ENCODE measurements around the gene MRPL34.

MRPL34 gene

GRCh38 chr19:17347361-17347760 lies 41.7 kb downstream of the MRPL34 start:
- H3K4me3 ChIP-seq (ENCODE audit: low read depth, low read length), result no peak overlapping the region
- DNase-seq (ENCODE audit: low read depth), result no peak
- TF ChIP-seq CTCF (IDR thresholded peaks at IDR 0.05; ENCODE audit: low read depth, low read length, missing control alignments), result no peak

GRCh38 chr19:17347877-17348276 lies 42.2 kb downstream of the MRPL34 start:
- no peak for DNase-seq (ENCODE audit: low read depth)
- H3K4me3 ChIP-seq (ENCODE audit: low read depth, low read length), result no peak overlapping the region
- no peak for TF ChIP-seq CTCF (IDR thresholded peaks at IDR 0.05; ENCODE audit: low read depth, low read length, missing control alignments)

- no peak overlapping the region for H3K4me3 ChIP-seq (ENCODE audit: low read depth, low read length)
- TF ChIP-seq CTCF (IDR thresholded peaks at IDR 0.05; ENCODE audit: low read depth, low read length, missing control alignments), result no peak
- DNase-seq (ENCODE audit: low read depth), result no peak
Observed at GRCh38 chr19:17348700-17349099, 43.0 kb downstream of the MRPL34 start.

- no peak overlapping the region for H3K4me3 ChIP-seq (ENCODE audit: low read depth, low read length)
- no peak for DNase-seq (ENCODE audit: low read depth)
- no peak for TF ChIP-seq CTCF (IDR thresholded peaks at IDR 0.05; ENCODE audit: low read depth, low read length, missing control alignments)
Observed at GRCh38 chr19:17351815-17352435, 46.3 kb downstream of the MRPL34 start.

GRCh38 chr19:17352608-17353280 lies 47.1 kb downstream of the MRPL34 start:
- H3K4me3 ChIP-seq (ENCODE audit: low read depth, low read length), result no peak overlapping the region
- TF ChIP-seq CTCF (IDR thresholded peaks at IDR 0.05; ENCODE audit: low read depth, low read length, missing control alignments), result no peak
- no peak for DNase-seq (ENCODE audit: low read depth)

GRCh38 chr19:17353386-17353785 lies 47.7 kb downstream of the MRPL34 start:
- no peak for TF ChIP-seq CTCF (IDR thresholded peaks at IDR 0.05; ENCODE audit: low read depth, low read length, missing control alignments)
- DNase-seq (ENCODE audit: low read depth), result no peak
- no peak overlapping the region for H3K4me3 ChIP-seq (ENCODE audit: low read depth, low read length)

All from GM12864 (cell line).